ENCODE results near the gene GLB1L2.

Gene GLB1L2

GRCh38 chr11:134349109-134349801 lies 17.5 kb downstream of the GLB1L2 start:
- no peak for DNase-seq

DNA sequence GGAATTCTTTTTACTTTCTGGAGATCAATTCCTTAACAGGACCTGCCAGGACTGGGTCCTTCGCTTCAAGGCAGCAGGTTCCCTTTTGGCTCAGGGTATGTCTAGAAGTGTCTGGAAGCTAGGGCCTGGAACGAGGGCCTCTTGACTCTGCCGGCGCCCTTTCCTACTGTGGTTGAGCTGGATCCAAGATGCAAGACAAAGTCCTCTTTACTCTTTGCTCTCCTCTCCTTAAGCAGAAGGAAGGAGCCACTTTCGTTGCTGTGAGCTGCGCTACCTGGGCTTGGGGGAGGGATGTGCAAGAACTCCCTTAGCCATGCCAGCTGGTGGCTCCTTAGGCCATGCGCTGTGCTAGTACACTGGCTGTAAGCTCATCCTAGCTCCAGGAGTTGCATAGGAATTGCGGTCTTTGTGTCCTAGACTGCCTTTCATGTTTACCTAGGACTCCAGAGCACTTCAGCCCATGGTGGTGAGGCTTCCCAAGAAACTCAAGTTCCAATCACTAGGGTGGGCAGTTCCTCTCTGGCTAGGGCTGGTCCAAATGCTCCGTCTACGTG lies 18.1 kb downstream of the GLB1L2 start:
- no peak for DNase-seq

GRCh38 chr11:134350381-134350780 lies 18.6 kb downstream of the GLB1L2 start:
- no peak for DNase-seq

- no peak for DNase-seq
Measured at GRCh38 chr11:134352111-134352510, 20.3 kb downstream of the GLB1L2 start.

DNA sequence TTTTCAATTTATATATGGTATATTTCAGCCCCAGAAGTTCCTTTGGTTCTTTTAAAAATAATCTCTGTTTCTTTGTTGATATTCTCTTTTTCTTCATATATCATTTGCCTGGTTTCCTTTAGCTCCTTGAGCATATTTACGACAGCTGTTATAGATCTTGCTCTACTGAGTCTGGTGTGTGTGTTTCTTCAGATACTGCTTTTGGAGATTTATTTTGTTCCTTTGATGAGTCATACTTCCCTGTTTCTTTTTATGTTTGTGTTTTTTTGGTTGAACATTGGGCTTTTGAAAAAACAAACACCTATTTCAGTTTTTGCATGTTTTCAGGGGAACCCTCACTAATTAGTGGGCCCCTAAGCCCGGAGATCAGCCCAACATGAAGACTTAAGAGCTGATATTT lies 23.3 kb downstream of the GLB1L2 start:
- DNase-seq, result no peak

- no peak for DNase-seq
Measured at GRCh38 chr11:134355656-134356055, 23.9 kb downstream of the GLB1L2 start.

DNA sequence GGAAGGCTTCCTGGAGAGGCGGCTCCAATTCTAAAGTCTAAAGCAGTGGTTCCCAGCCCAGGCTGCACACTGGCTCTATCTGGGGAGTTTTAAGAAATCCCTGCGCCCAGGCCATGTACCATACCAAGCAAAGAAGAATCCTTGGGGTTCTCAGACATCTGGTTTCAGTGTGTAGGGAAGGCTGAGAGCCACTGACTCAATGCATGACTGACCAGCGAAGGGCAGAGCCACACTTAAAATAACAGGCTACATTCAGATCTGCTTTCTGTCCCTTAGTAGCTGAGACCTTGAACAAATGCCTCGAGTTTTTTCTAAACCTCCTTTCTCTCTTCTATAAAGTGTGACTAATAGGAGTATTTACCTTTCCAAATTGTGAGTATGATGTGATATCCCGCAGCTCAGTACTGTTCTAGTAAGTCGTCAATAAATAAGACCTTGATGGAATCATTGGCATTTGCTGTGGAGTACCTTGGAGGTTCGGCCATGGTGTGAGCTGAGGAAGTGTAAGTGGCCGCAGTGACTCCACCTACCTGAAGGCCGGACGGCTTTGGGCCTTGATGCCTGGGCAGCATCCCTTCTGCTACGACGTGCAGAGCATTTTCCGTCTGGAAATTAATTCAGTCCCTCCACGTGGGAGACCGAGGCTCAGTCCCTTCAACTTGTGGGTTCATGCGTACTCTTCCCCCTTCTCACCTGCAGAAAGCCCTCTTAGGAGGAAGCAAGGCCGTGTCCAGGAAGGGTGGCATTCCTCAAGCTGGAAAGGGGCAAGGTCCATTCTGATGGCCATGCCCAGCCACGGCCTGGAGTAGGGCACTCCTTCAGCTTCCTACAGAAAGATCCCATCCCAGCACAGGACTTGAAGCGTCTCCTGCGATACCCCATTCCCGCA lies 25.1 kb downstream of the GLB1L2 start:
- DNase-seq, result no peak

- no peak for DNase-seq
Measured at GRCh38 chr11:134357545-134357839, 25.7 kb downstream of the GLB1L2 start.

GRCh38 chr11:134358165-134358855 lies 26.5 kb downstream of the GLB1L2 start:
- no peak for DNase-seq

DNA sequence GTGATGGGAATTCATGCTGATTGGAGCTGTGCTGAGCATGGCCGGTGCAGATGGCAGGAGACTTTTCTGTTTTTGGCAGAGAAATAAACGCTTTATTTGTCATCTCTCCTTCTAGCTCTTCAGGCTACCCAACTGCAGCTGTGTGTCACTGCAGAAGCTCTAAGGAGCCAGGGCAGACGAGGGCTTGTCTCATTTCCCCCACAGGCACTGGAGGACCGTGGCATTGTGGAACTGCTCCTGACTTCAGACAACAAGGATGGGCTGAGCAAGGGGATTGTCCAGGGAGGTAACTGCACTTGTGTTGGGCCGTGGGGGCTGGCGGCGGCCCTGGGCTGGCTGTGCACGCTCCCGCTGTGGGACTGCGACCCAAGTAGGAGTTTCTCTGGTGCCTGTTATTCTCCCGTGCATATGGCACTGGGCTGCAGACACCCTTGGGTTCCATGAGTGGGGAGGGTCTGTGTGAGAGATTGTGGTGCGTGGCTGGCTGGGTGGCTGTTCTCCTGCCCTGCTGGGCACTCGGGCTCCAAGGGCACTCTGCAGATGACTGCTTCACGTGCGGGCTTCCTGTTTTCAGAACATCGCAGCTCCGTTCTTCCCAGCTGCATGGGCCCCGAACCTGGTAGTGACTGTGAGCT lies 27.2 kb downstream of the GLB1L2 start:
- DNase-seq, result no peak

DNA sequence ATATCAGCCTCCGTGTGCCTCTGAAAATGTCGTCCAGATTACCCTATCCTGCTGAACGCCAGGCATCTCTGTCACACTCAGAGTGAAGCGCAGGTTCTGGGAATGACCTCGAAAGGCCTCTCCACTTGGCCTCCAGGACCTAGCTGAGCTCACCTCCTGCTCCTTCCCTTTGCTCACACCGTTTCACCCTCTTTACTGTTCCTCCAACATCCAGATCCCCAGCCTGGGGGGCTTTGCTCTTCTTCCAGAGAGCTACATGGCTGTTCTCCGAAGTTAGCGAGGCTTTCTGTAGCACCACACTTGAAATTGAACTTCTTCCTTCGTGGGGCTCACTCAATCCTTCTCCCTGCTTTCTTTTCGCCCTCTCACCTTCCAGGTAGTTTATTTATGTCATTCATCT lies 27.9 kb downstream of the GLB1L2 start:
- DNase-seq, result no peak

- DNase-seq, result no peak
Measured at GRCh38 chr11:134360050-134360835, 28.5 kb downstream of the GLB1L2 start.

DNA sequence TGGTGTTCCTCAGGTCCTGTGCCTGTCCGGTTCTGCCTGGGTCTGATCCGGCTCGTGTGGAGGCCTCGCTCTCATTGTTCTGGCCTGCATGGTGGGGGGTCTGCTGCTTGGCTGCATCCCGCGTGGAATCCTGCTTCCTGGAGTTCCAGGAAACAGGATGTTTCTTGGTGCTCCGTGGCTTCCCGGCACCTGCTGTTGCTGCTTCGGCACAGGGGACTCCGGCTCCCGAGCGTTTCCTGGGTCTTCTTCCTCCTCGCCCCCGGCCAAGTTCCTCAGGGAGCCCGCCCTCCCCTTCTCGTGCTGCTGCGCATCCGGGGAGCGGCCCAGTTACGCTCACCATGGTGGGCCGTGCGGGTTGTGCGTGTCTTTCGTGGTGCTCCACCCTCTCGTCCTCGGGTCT lies 29.9 kb downstream of the GLB1L2 start:
- no peak for DNase-seq

DNA sequence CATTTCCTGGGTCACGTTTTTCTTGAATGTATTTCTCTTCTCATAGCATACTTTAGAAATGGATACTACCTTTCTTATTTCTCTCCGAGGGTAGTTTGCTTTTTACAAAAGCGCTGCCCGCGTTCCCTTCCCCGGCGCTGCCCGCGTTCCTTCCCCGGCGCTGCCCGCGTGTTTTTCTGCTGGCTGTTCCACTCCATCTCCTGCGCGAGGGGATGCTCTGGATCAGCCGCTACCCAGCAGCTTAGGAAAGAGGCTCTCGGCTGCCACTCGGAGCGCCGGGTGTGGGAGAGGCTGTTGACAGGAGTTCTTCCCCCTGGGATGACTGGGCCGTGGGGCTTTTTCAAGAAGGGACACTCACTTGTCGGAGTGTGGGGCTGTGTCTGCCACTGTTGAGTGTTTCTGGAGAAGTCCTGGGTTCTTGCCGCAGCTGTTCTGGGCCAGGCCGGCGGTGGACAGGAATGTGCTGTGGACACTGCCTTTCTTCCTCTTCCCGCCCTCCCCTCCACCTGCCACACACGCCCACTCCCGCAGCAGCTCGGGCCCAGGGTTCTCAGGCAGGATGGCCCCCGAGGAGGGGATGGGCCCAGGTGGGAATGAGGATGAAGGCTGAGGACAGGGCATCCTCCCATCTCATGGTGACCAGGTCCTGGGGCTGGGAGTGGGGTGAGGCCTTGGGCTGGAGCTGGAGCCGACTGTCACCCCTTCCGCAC lies 30.6 kb downstream of the GLB1L2 start:
- no peak for DNase-seq

DNA sequence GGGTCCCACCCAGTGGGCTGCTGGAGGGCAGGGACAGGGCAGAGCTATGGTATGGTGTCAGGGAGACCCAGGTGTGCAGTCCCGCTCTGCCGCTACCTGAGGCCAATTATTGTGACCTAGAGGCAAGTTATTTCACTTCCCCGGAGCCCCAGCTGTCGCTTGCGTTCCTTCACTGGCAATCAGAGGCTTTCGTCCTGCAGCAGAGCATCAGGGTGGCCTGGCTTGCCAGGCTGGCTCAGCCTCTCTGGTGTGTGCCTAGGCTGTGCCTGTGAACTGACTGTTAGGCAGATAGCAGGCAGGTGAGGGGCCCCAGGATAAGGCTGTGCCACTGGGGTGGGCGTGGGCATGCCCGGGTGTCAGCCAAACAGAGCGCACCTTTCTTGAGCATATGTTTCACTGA lies 31.4 kb downstream of the GLB1L2 start:
- no peak for DNase-seq

GRCh38 chr11:134363592-134363991 lies 31.8 kb downstream of the GLB1L2 start:
- no peak for DNase-seq

DNA sequence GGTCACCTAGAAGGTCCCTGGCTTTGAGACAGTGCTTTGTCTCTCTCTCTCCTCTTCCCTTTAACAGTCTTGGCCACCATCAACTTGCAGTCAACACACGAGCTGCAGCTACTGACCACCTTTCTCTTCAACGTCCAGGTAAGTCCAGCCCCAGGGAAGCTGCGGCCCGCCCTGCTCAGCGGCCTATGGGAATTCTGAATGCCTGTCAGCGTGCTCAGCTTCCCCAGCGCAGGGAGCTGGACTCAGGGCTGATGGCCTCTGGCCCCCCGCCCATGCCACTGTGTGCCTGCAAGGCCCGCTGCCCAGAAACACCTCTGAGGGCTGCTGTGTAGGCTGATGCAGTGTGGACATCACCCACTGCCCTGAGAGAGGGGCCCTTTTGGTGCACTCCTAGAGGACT lies 32.5 kb downstream of the GLB1L2 start:
- DNase-seq, result no peak

- no peak for DNase-seq
Measured at GRCh38 chr11:134365011-134365925, 33.5 kb downstream of the GLB1L2 start.

- DNase-seq, result no peak
Measured at GRCh38 chr11:134366254-134366653, 34.5 kb downstream of the GLB1L2 start.

DNA sequence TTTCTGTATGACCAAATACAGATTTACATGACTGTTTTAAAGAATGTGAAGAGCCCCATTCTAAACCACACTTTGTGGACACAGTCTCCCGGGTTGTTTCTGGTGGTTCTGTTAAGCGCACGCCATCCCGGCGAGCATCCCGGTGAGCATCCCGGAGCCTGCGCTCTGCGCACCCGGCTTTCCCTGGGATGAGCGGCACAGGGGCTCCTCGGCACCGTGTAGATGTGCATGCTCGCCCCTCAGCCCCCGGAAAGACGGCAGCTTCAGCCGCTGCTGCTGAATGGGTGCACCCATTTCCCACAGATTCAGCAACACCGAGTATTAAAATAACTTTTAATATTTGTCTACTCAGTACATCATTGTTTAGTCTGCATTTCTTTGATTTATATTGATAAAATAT lies 36.0 kb downstream of the GLB1L2 start:
- no peak for DNase-seq
